HEK293 (cell line): ENCODE data around the gene CORT.

ENCODE experiments used
- MZF1 ChIP-seq: fragments of 450-650 bp; formaldehyde crosslinking; IDR thresholded peaks from 2 replicates; pipeline ENCODE4 v1.5.1; 2017; ENCODE audit warnings: missing biosample characterization, missing genetic modification characterization, borderline replicate concordance
- PRDM1 ChIP-seq: fragments of 450-650 bp; formaldehyde crosslinking; IDR thresholded peaks from 2 replicates; pipeline ENCODE4; 2016; ENCODE audit warnings: missing biosample characterization, missing genetic modification characterization
- SCRT1 ChIP-seq: fragments of 450-650 bp; formaldehyde crosslinking; IDR thresholded peaks from 2 replicates; pipeline ENCODE4 v1.5.1; 2016; ENCODE audit warnings: missing biosample characterization, missing genetic modification characterization, borderline replicate concordance
- SP2 ChIP-seq: fragments of 450-650 bp; formaldehyde crosslinking; IDR thresholded peaks from 2 replicates; pipeline ENCODE4 v1.5.1; 2016; ENCODE audit warnings: missing biosample characterization, missing genetic modification characterization
- YY1 ChIP-seq: fragments of 450-650 bp; formaldehyde crosslinking; IDR thresholded peaks from 2 replicates; pipeline ENCODE4 v1.5.1; 2018; ENCODE audit warnings: missing biosample characterization, missing genetic modification characterization
- ZNF140 ChIP-seq: fragments of 450-650 bp; formaldehyde crosslinking; IDR thresholded peaks from 2 replicates; pipeline ENCODE4 v1.5.1; 2016; ENCODE audit warnings: missing biosample characterization, missing genetic modification characterization
- ZNF266 ChIP-seq: fragments of 450-650 bp; formaldehyde crosslinking; IDR thresholded peaks from 2 replicates; pipeline ENCODE4 v1.5.1; 2016; ENCODE audit warnings: missing biosample characterization, missing genetic modification characterization, low read depth
- ZNF776 ChIP-seq: fragments of 450-650 bp; formaldehyde crosslinking; IDR thresholded peaks from 2 replicates; pipeline ENCODE4 v1.5.0; 2017; ENCODE audit warnings: missing biosample characterization, missing genetic modification characterization, borderline replicate concordance
- ZNF830 ChIP-seq: fragments of 450-650 bp; IDR thresholded peaks from 2 replicates; pipeline ENCODE4 v1.5.0; 2018; ENCODE audit warnings: missing biosample characterization, missing genetic modification characterization, low read depth, mild to moderate bottlenecking, moderate library complexity
- ZXDB ChIP-seq: fragments of 450-650 bp; formaldehyde crosslinking; IDR thresholded peaks from 2 replicates; pipeline ENCODE4 v1.5.1; 2016; ENCODE audit warnings: missing biosample characterization, missing genetic modification characterization
- TF ChIP-seq, protein P1 (sequence below): fragments of 450-650 bp; formaldehyde crosslinking; IDR thresholded peaks from 2 replicates; pipeline ENCODE4 v1.5.1; 2016; ENCODE audit warnings: missing biosample characterization, missing genetic modification characterization
- TF ChIP-seq, protein P2 (sequence below): fragments of 450-650 bp; formaldehyde crosslinking; IDR thresholded peaks from 2 replicates; pipeline ENCODE4 v1.5.1; 2017; ENCODE audit warnings: missing biosample characterization, missing genetic modification characterization
- TF ChIP-seq, protein P3 (sequence below): fragments of 450-650 bp; formaldehyde crosslinking; IDR thresholded peaks from 2 replicates; pipeline ENCODE4 v1.5.1; 2016; ENCODE audit warnings: missing biosample characterization, missing genetic modification characterization

DNA sequence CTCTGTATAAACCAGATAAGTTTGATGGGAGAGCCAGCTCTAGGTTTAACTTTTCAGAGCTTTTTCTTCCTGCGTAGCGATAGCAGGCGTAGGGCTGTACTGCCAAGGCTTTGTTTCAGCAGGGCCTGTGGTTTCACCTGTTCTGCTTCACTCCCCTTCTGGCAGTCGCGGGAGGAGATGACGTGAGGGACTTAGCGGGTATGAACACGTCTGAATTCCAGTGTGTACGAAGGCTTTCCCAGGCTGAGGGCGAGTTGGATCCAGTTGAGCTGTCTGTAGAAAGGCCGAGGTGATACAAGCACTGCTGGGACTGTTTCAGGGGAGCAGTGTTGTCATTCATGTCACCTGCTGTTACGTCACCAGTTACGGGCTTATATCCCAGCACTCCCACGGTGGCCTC, 46.1 kb downstream of the CORT start:
- TF ChIP-seq, protein P1, sequence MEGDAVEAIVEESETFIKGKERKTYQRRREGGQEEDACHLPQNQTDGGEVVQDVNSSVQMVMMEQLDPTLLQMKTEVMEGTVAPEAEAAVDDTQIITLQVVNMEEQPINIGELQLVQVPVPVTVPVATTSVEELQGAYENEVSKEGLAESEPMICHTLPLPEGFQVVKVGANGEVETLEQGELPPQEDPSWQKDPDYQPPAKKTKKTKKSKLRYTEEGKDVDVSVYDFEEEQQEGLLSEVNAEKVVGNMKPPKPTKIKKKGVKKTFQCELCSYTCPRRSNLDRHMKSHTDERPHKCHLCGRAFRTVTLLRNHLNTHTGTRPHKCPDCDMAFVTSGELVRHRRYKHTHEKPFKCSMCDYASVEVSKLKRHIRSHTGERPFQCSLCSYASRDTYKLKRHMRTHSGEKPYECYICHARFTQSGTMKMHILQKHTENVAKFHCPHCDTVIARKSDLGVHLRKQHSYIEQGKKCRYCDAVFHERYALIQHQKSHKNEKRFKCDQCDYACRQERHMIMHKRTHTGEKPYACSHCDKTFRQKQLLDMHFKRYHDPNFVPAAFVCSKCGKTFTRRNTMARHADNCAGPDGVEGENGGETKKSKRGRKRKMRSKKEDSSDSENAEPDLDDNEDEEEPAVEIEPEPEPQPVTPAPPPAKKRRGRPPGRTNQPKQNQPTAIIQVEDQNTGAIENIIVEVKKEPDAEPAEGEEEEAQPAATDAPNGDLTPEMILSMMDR (tag by site-specific recombination), result no peak
- TF ChIP-seq ZNF776 (tag by site-specific recombination) (no peak), YY1 (tag by site-specific recombination) (no peak), ZNF140 (tag by site-specific recombination) (no peak), MZF1 (tag by site-specific recombination) (no peak), SP2 (no peak), ZNF266 (tag by site-specific recombination) (no peak), ZXDB (tag by site-specific recombination) (no peak), PRDM1 (tag by site-specific recombination) (no peak), ZNF830 (tag by site-specific recombination) (no peak), SCRT1 (tag by site-specific recombination) (no peak)
- TF ChIP-seq, protein P2, sequence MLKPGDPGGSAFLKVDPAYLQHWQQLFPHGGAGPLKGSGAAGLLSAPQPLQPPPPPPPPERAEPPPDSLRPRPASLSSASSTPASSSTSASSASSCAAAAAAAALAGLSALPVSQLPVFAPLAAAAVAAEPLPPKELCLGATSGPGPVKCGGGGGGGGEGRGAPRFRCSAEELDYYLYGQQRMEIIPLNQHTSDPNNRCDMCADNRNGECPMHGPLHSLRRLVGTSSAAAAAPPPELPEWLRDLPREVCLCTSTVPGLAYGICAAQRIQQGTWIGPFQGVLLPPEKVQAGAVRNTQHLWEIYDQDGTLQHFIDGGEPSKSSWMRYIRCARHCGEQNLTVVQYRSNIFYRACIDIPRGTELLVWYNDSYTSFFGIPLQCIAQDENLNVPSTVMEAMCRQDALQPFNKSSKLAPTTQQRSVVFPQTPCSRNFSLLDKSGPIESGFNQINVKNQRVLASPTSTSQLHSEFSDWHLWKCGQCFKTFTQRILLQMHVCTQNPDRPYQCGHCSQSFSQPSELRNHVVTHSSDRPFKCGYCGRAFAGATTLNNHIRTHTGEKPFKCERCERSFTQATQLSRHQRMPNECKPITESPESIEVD, result no peak
- TF ChIP-seq, protein P3, sequence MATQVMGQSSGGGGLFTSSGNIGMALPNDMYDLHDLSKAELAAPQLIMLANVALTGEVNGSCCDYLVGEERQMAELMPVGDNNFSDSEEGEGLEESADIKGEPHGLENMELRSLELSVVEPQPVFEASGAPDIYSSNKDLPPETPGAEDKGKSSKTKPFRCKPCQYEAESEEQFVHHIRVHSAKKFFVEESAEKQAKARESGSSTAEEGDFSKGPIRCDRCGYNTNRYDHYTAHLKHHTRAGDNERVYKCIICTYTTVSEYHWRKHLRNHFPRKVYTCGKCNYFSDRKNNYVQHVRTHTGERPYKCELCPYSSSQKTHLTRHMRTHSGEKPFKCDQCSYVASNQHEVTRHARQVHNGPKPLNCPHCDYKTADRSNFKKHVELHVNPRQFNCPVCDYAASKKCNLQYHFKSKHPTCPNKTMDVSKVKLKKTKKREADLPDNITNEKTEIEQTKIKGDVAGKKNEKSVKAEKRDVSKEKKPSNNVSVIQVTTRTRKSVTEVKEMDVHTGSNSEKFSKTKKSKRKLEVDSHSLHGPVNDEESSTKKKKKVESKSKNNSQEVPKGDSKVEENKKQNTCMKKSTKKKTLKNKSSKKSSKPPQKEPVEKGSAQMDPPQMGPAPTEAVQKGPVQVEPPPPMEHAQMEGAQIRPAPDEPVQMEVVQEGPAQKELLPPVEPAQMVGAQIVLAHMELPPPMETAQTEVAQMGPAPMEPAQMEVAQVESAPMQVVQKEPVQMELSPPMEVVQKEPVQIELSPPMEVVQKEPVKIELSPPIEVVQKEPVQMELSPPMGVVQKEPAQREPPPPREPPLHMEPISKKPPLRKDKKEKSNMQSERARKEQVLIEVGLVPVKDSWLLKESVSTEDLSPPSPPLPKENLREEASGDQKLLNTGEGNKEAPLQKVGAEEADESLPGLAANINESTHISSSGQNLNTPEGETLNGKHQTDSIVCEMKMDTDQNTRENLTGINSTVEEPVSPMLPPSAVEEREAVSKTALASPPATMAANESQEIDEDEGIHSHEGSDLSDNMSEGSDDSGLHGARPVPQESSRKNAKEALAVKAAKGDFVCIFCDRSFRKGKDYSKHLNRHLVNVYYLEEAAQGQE (tag by site-specific recombination), result no peak
